K562 (cell line): ENCODE data around the gene DPP4. TPM values are rescaled to one million over a fixed set of nuclear protein-coding genes. Genes with fewer than 3 reads are reported as not detected.

Experiments
- ATAC-seq: fragments of 200-7000 bp; cut with Tn5 transposase; 3 replicates; pipeline ENCODE4 v1.9.1; 2020; ENCODE audit warnings: moderate library complexity
- BruUV-seq: library from RNA; stranded (reverse); fragments of 400-500 nt; replicated peaks from 2 replicates; lab custom pipeline; 2021; lab: Mats Ljungman, UMichigan
- CTCF ChIA-PET: fragments of 300-600 bp; formaldehyde crosslinking; extraction: SDS; loops from one replicate; lab custom pipeline; 2021; ENCODE audit warnings: low intra/inter-chr PET ratio; lab: Yijun Ruan, JAX
- POLR2A ChIA-PET: fragments of 300-600, 350-650 bp; sonication (Branson Sonifier 250); formaldehyde crosslinking; extraction: SDS; loops from one replicate; lab custom pipeline; 2021; ENCODE audit warnings: antibody characterized with exemption, inconsistent platforms; lab: Yijun Ruan, JAX
- DNase-seq, 4 experiments: peaks; one replicate each; pipeline versions ENCODE4 v3.0.0 to v3.0.0-alpha.2; 2011 to 2018; ENCODE audit warnings: low spot score in 3 of 4, mixed read lengths in 3 of 4; ENCODE audit errors: extremely low read depth in 1 of 4
- FAIRE-seq: peaks from 2 replicates; lab custom pipeline; 2011; peaks lifted over from hg19 to GRCh38; lab: Jason Lieb, UNC
- H2AFZ ChIP-seq: 2 replicates; pipeline ENCODE4 v1.6.0; 2011; ENCODE audit warnings: low read depth, low read length, control low read depth, inconsistent platforms
- H3K27ac ChIP-seq: fragments of 200-600 bp; 3 replicates; pipeline ENCODE4 v1.8.0; 2011; ENCODE audit warnings: low read depth, mild to moderate bottlenecking, control low read depth, inconsistent platforms, low read length, moderate library complexity, mixed read lengths; ENCODE audit errors: extremely low read depth
- H3K27me3 ChIP-seq, 2 experiments: fragments of 300-600 bp in 1 of 2; 2 replicates in 1 of 2; 3 replicates in 1 of 2; pipeline versions ENCODE4 v1.6.0 to v1.8.0; 2011; ENCODE audit warnings: inconsistent platforms in 2 of 2, low read length in 2 of 2, mild to moderate bottlenecking in 1 of 2, mixed read lengths in 1 of 2, moderate library complexity in 1 of 2; ENCODE audit not compliant: control insufficient read depth in 2 of 2, insufficient read depth in 2 of 2
- H3K36me3 ChIP-seq: fragments of 300-600 bp; 3 replicates; pipeline ENCODE4 v1.8.0; 2011; ENCODE audit warnings: mild to moderate bottlenecking, low read length, inconsistent platforms; ENCODE audit not compliant: control insufficient read depth, insufficient read depth
- H3K4me1 ChIP-seq, 2 experiments: fragments of 200-600 bp in 1 of 2; replicated peaks in 1 of 2; 2 replicates in 1 of 2; 3 replicates in 1 of 2; pipeline versions ENCODE4 v1.5.1 to v1.8.0; 2011; ENCODE audit warnings: inconsistent platforms in 2 of 2, low read length in 2 of 2, mild to moderate bottlenecking in 1 of 2, mixed read lengths in 1 of 2, moderate library complexity in 1 of 2; ENCODE audit not compliant: control insufficient read depth in 2 of 2, insufficient read depth in 2 of 2
- H3K4me2 ChIP-seq: 2 replicates; pipeline ENCODE4 v1.6.1; 2011; ENCODE audit warnings: low read length, control low read depth, inconsistent platforms, mixed read lengths; ENCODE audit not compliant: insufficient read depth
- H3K4me3 ChIP-seq: fragments of 200-600 bp; sonication (generic), shearing (Covaris generic); 2 replicates; pipeline ENCODE4 v1.5.1; 2016; ENCODE audit warnings: control low read depth, inconsistent platforms
- H3K79me2 ChIP-seq: fragments of 200-600 bp; 3 replicates; pipeline ENCODE4 v1.8.0; 2011; ENCODE audit warnings: low read length, inconsistent platforms; ENCODE audit not compliant: control insufficient read depth, insufficient read depth
- H3K9ac ChIP-seq, 2 experiments: 2 replicates each; pipeline versions ENCODE4 v1.6.0 to v1.6.1; 2011; ENCODE audit warnings: low read depth in 2 of 2, low read length in 2 of 2, control low read depth in 1 of 2, inconsistent platforms in 1 of 2, mild to moderate bottlenecking in 1 of 2, mixed read lengths in 1 of 2; ENCODE audit not compliant: insufficient read depth in 1 of 2
- H3K9me1 ChIP-seq: one replicate; pipeline ENCODE4 v1.6.0; 2011; ENCODE audit warnings: inconsistent platforms, mild to moderate bottlenecking, low read length, moderate library complexity; ENCODE audit not compliant: control insufficient read depth, insufficient read depth
- H3K9me3 ChIP-seq: replicated peaks from 2 replicates; pipeline ENCODE4 v1.5.1; 2011; ENCODE audit warnings: low read depth, low read length, inconsistent platforms; ENCODE audit not compliant: control insufficient read depth, insufficient read depth
- H4K20me1 ChIP-seq: replicated peaks from 2 replicates; pipeline ENCODE4 v1.6.1; 2011; ENCODE audit warnings: low read length, inconsistent platforms, mixed read lengths; ENCODE audit not compliant: control insufficient read depth, insufficient read depth
- CBX8 ChIP-seq: fragments of 200-600 bp; sonication (generic); IDR thresholded peaks from 2 replicates; pipeline ENCODE4 v1.6.1; 2012; ENCODE audit warnings: borderline replicate concordance, mixed run types, low read depth, mild to moderate bottlenecking, moderate library complexity, mixed read lengths, low read length, control low read depth, inconsistent platforms; ENCODE audit not compliant: poor library complexity, severe bottlenecking; ENCODE audit errors: extremely low read depth
- MCM5 ChIP-seq: fragments of 450-650 bp; IDR thresholded peaks from 2 replicates; pipeline ENCODE4 v1.6.1; 2016; ENCODE audit warnings: low read depth
- RFX1 ChIP-seq: fragments of 450-650 bp; IDR thresholded peaks from 2 replicates; pipeline ENCODE4 v1.6.1; 2016; ENCODE audit warnings: mild to moderate bottlenecking, moderate library complexity
- SP1 ChIP-seq: sonication (generic); formaldehyde crosslinking; IDR thresholded peaks from 2 replicates; pipeline ENCODE4 v1.8.1; 2022; ENCODE audit warnings: mild to moderate bottlenecking, missing genetic modification reagents
- WGBS: fragments of 100-300 bp; shearing (Covaris generic); methylation state at CpG from one replicate; pipeline ENCODE4 v1.1.6; 2016; ENCODE audit warnings: low coverage, mixed read lengths; ENCODE audit not compliant: insufficient coverage; ENCODE audit errors: missing lambda C conversion rate; 5-methylcytosine and 5-hydroxymethylcytosine counted together
- in situ Hi-C: fragments of 300-500 bp; cut with MboI; formaldehyde crosslinking; loops from 4 replicates; pipeline ENCODE4 v1.15.0; 2018; ENCODE audit warnings: inconsistent platforms, mixed read lengths
- intact Hi-C: fragments of 100-400 bp; cut with micrococcal nuclease; formaldehyde crosslinking; loops from 2 replicates; pipeline ENCODE4 v1.14.2; 2022
- polyA plus RNA-seq, 8 experiments: library from polyadenylated mRNA; depleted of rRNA in 4 of 8; stranded (reverse) in 5 of 8; unstranded in 3 of 8; fragments of >200 nt; fragmentation: Nextera tagmentation in 2 of 8; fragmentation: Illumina TruSeq in 1 of 8; extraction: Ambion mirVana in 2 of 8; extraction: Trizol in 1 of 8; gene quantifications; 2 replicates each; pipeline versions ENCODE4 v1.2.1 to v1.2.3, GENCODE V29; 2011 to 2014; ENCODE audit warnings: inconsistent platforms in 1 of 8, missing spikeins in 1 of 8
- total RNA-seq, 7 experiments: library from RNA; depleted of rRNA in 6 of 7; stranded (reverse); fragments of >200 nt in 6 of 7; fragmentation: Illumina TruSeq in 2 of 7; extraction: Trizol in 2 of 7; gene quantifications; 2 replicates each; pipeline versions ENCODE4 v1.2.1 to v1.2.3, GENCODE V29; 2011 to 2021; ENCODE audit warnings: low replicate concordance in 1 of 7

The DPP4 gene
- total and polyA plus RNA-seq, 9 of the 15 experiments (the other 6 are each of a cell fraction or from before 2014, with no cell fraction given), result 0.11 TPM; not detected in 8

DNA sequence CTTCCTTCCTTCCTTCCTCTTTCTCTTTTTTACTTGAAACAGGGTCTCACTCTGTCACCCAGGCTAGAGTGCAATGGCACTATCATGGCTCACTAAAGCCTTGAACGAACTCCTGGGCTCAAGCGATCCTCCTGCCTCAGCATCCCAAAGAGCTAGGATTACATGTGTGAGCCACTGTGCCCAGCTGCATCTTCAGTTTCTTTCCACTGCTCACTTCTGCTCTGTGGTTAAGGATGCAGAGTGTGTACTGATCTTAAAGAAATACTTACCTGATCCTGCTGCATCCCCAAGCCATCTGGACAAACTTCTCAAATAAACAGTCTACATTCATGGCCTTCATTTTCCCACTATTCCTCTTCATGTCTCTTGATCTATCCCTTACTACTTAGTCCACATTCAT is 13.0 kb downstream of the DPP4 start:
- Histone ChIP-seq H3K9me3 (no peaks in the 10 kb centered on the region), H3K4me3 (no peak overlapping the region), H3K27me3 (no peaks in the 10 kb centered on the region), H3K9ac (no peak overlapping the region), H3K79me2 (no peaks in the 10 kb centered on the region), H3K4me2 (no peak overlapping the region), H4K20me1 (no peaks in the 10 kb centered on the region), H3K27ac (no peak overlapping the region), H3K9me1 (no peaks in the 10 kb centered on the region), H2AFZ (no peak overlapping the region), H3K4me1 (no peaks in the 10 kb centered on the region), H3K36me3 (no peaks in the 10 kb centered on the region)
- 0% methylated on average over 2 of the region's 2 CpGs for WGBS
- DNase-seq (no peak), FAIRE-seq (no peak), ATAC-seq (no peak)
- intact Hi-C loops (no loop called here), in situ Hi-C loops (no loop called here)
- TF ChIP-seq SP1 (CRISPR knock-in tag), result no peak
- no peak for TF ChIP-seq MCM5
- no peak for TF ChIP-seq RFX1
- ChIA-PET POLR2A (no interaction called here), CTCF (no interaction called here)
- BruUV-seq, result no TSS peak

DNA sequence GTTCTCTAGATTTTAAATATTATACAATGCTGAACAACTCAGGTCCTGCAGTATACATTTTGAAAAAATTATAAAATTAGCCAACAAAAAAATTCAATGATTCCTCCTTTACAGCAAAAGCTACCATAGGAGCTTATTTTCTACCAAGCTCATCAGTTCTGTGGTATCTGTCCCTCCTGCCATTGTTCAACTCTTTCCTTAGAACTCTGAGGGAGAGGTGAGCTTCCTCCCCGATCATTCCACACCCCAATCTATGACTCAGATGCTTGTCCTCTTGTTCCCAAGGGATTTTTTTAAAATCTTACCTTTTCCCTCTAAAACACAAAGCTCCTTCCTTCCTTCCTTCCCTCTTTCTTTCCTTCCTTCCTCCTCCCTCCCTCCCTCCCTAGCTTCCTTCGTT is 13.5 kb downstream of the DPP4 start:
- Histone ChIP-seq H3K4me1 (no peaks in the 10 kb centered on the region), H3K9ac (no peak overlapping the region), H3K4me3 (no peak overlapping the region), H3K4me2 (no peak overlapping the region), H2AFZ (no peak overlapping the region), H4K20me1 (no peaks in the 10 kb centered on the region), H3K27ac (no peak overlapping the region), H3K79me2 (no peaks in the 10 kb centered on the region), H3K9me1 (no peaks in the 10 kb centered on the region), H3K9me3 (no peaks in the 10 kb centered on the region), H3K36me3 (no peaks in the 10 kb centered on the region), H3K27me3 (no peaks in the 10 kb centered on the region)
- no peak for FAIRE-seq
- 0% methylated on average over 1 of the region's 2 CpGs for WGBS
- intact Hi-C loops, result no loop called here
- DNase-seq, result no peak
- TF ChIP-seq CBX8, result no peak
- in situ Hi-C loops, result no loop called here
- POLR2A ChIA-PET, result no interaction called here
- ATAC-seq, result no peak
- CTCF ChIA-PET, result no interaction called here
- no TSS peak for BruUV-seq
